Peyer's patch (tissue), 4 donors: ENCODE results near the gene ATP2A1.

Experiments
- POLR2A ChIP-seq, 2 donors: fragments of 450-650 bp; IDR thresholded peaks; one replicate each; pipeline ENCODE4 v1.5.1; 2017; ENCODE audit warnings: antibody characterized with exemption in 2 of 2, mild to moderate bottlenecking in 2 of 2, moderate library complexity in 2 of 2
- TF ChIP-seq, protein P1 (sequence below), 6 experiments: fragments of 450-650 bp in 4 of 6; fragments of 200-600 bp in 2 of 6; sonication (generic) in 1 of 6; IDR thresholded peaks; one replicate each; pipeline ENCODE4 v1.5.1; 2017 to 2019; ENCODE audit warnings: antibody characterized with exemption in 6 of 6, mild to moderate bottlenecking in 3 of 6, moderate library complexity in 1 of 6

DNA sequence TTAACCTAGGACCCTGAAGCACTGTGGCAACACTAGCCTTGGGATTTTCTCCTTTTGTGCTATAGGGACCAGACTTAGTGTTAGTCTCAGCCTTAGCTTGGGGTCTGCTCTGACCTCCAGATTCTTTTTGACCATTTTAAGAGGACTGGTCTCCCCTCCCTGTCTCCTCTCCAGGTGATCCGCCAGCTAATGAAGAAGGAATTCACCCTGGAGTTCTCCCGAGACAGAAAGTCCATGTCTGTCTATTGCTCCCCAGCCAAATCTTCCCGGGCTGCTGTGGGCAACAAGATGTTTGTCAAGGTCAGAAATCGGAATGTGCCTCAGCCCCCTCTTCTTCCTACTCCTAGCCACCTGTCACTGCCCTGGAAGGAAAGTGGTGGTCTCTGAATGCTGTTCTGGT is 19.5 kb downstream of the ATP2A1 start:
- TF ChIP-seq, protein P1, sequence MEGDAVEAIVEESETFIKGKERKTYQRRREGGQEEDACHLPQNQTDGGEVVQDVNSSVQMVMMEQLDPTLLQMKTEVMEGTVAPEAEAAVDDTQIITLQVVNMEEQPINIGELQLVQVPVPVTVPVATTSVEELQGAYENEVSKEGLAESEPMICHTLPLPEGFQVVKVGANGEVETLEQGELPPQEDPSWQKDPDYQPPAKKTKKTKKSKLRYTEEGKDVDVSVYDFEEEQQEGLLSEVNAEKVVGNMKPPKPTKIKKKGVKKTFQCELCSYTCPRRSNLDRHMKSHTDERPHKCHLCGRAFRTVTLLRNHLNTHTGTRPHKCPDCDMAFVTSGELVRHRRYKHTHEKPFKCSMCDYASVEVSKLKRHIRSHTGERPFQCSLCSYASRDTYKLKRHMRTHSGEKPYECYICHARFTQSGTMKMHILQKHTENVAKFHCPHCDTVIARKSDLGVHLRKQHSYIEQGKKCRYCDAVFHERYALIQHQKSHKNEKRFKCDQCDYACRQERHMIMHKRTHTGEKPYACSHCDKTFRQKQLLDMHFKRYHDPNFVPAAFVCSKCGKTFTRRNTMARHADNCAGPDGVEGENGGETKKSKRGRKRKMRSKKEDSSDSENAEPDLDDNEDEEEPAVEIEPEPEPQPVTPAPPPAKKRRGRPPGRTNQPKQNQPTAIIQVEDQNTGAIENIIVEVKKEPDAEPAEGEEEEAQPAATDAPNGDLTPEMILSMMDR (IDR thresholded peaks at IDR 0.05): no peak
- no peak for TF ChIP-seq POLR2A (IDR thresholded peaks at IDR 0.05)
